NCI-H1048 (cell line): ENCODE measurements around the gene TUBB6.

ENCODE experiments used
- DNase-seq: peaks from one replicate; lab custom pipeline; 2025; lab: John Stamatoyannopoulos, UW

TUBB6 gene

DNA sequence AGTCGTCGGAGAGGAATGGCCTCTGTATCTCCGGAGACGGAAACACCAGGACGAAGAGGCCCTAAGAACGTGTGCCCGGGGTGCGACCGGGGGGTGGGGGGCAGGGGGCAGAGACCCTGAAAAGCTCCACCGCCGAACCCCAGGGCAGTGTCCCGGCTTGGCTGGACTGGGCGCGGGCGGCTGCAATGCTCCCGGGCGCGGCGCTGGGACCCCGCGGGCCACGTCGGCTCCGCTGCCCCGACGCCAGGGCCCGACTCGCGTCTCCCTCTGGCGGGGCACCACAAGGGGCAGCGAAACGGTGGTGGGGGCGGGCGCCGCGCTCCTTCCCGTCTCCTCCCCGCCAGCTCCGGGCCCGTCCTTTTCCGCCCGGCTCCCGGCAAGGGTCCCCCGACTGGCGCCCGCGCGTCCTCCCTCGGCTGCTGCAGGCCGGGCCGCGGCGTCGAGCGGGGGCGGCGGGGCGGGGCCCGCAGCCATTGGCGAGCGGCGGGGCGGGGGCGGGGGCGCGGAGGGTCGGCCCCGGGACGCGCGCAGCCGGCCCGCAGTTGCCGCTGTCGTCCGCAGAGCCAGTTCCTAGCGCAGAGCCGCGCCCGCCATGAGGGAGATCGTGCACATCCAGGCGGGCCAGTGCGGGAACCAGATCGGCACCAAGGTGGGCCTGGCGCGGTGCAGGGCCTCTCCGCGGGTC, at the start of gene TUBB6:
Gene TUBB6, plus strand, starts transcription at position 541 of the 685 bp plus-strand sequence. Its CDS starts 52 bp downstream, at position 593.
- no peak for DNase-seq

DNA sequence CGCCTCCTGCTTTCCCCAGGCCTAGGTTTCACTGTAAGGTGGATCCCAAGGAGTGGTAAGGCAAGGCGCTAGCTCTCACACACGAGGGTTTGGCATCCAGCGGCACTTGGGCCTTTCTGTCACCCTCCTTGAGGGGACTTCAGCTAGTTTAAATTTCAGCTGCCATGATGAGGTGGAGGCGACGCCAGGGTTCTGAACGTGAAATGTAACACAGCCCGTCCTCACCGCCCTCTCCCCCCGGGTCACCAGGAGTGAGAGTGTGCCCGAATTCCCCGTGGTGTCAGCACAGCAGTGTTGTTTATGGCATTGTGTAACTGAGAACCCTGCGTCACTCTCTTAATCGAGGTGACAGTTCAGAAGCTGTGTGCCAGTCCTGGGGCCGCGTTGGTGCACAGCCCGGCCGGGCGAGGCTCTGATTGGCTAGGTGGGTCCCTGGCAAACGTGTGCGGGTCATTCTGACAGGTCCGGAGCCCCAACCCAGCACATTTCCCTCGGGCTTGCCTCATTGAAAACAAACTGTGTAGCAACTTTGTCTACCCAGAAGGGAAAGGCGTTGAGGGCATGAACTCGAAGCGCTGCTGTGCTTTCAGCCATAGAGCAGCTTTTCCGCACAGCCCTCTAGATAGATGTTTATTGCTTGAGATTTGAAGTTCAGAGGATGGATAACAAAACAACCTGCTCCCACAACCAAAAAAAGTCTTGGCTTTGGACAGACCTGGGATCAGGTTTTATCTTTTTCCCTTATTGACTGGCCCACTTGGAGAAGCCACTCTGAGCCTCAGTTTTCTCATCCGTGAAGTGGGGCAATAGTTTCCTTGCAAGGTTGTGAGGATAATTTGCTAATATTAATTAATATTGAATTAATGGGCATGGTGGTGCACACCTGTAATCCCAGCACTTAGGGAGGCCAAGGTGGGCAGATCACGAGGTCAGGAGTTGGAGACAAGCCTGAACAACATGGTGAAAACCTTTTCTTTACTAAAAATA, 49.0 kb upstream of the TUBB6 start:
- DNase-seq, result no peak

DNA sequence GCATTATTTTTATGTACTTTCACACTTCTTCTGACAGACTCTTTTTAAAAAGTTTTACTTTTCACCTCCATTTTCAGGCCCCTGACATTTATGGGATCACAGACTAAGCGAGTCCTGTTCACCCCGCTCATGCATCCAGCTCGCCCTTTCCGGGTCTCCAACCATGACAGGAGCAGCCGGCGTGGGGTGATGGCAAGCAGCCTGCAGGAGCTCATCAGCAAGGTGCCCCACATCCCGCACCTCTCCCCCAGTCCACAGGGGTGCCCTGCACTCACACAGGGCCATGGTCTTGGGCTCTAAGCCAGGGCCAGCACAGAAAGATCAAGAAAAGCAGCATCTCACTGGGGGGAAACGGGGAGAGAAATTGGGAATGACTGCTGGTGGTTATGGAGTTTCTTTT, 45.3 kb upstream of the TUBB6 start:
- no peak for DNase-seq

DNA sequence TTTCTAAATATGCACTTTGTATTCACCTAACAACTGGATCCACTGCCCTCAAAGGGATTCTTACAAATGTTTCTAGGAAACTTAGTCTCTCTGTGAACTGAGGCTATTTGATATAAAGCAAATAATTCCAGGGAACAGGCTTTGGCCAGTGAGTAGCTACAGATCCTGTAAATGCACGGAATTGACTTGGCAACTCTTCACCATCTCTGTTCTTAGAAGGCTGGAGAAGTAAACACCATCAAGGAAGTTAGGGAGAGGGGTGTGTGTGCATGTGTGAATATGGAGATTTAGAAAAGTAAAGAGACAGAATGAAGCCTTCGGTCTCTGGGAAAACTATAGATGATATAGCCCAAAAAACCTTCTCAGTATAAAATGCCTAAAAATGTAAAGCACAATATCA, 43.2 kb upstream of the TUBB6 start:
- no peak for DNase-seq

DNA sequence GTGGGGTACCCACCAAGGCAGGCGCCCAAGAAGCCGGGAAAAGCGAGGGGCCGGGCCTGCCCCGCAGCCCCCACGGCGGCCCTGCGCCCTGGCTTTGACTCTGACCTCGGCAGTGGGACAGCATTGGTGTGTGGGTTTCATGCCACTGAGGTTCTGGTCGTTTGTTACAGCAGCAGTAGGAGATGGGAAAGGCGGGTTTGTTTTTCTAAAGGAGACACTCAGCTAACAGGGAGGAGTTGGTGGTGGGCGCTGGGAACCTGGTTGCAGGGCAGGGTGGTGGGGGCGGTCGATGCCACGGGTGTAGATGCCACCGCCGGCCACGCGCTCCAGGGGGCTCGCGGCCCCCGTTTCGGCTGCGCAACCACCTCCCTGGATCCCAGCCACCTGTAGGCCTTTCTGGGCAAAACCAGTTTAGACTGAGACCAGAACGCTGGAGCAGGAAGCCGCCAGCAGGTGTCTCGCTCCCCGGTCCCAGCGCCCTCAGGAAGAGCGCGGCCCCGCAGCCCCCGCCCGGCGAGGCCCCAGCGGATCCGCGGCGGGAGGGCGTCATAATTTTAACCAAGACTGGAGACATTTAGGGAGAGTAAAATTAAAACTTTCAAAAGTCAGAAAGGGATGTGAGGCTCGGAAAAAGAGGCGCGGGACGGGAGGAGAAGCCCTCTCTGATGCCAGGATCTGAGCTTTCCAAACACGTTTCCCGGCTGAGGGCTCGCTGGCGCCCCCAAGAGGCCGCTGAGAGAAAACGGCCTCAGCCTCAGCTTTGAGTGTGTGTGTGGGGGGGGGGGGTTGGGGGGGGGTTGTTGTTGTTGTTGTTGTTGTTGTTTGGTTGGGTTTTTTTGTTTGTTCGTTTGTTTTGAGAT, 36.4 kb upstream of the TUBB6 start:
- no peak for DNase-seq

DNA sequence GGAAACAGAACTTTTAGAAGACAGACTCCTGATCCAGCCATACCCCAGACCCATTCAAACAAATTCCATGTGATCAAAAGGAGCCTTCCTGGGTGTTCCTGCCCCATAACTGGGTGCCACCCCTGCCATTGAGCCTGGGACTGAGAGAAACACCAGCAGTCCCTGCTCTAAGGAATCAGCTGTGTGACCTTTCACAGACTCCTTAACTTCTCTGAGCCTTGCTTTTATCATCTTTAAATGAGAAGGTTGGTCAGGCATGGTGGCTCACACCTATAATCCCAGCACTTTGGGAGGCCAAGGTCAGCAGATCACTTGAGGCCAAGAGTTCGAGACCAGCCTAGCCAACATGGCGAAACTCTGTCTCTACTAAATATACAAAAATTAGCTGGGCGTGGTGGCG, 33.2 kb upstream of the TUBB6 start:
- no peak for DNase-seq

DNA sequence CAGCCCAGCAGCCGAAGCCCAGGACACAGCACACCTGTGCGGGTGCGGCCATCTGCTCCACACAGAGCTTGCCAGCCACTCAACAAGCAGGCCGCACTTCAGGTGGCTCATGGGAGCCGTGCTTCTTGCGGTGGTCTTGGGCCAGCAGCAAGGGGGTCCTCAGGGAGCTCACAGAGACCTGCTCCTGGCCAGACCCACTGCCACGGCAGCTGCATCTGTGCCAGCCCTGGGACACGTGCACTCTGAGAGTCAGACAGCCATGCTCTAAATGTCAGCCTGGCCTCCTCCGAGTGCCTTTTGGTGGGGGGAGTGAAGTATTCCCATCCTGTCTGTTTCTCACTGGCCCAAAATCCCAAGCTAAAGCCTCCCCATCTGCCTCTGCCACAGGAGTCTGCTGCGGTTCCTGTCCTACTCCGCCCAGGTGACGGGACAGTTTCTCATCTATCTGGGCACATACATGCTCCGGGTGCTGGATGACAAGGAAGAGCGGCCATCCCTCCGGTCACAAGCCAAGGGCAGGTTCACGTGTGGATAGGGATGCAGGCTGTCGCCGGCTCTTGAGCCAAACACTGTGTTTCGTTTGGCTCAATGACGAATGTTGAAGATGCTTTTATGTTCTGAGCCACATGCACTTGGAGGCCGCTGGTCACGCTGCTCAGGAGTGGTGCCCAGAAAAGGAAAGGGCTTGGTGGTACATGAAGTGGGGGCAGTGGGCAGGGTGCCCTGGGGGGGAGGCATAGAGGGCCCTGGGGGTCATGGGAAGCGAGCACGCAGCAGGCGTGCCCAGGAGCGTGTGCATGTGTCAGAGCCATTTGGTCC, 31.1 kb upstream of the TUBB6 start:
- DNase-seq, result no peak

DNA sequence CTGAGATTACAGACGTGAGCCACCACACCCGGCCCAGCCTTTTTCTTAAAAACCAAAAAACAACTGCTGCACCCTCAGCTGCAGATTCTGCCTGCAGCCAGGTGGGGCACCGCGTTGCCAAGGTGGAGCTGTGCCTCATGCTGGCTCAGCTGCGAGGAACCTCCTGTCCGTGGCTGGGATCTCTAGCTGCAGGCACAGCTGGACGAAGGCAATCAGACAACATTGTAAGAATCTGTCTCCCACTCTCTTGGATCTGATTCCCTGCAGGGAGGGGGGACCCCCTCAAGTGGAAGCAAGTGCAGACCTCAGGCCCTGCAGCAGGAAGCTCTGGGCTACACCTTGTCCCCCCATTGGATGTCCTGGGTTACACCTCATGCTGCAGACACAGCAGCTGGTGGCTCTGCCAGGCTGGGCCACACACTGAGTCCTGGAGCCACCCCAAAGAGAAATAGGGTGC, 29.8 kb upstream of the TUBB6 start:
- no peak for DNase-seq

DNA sequence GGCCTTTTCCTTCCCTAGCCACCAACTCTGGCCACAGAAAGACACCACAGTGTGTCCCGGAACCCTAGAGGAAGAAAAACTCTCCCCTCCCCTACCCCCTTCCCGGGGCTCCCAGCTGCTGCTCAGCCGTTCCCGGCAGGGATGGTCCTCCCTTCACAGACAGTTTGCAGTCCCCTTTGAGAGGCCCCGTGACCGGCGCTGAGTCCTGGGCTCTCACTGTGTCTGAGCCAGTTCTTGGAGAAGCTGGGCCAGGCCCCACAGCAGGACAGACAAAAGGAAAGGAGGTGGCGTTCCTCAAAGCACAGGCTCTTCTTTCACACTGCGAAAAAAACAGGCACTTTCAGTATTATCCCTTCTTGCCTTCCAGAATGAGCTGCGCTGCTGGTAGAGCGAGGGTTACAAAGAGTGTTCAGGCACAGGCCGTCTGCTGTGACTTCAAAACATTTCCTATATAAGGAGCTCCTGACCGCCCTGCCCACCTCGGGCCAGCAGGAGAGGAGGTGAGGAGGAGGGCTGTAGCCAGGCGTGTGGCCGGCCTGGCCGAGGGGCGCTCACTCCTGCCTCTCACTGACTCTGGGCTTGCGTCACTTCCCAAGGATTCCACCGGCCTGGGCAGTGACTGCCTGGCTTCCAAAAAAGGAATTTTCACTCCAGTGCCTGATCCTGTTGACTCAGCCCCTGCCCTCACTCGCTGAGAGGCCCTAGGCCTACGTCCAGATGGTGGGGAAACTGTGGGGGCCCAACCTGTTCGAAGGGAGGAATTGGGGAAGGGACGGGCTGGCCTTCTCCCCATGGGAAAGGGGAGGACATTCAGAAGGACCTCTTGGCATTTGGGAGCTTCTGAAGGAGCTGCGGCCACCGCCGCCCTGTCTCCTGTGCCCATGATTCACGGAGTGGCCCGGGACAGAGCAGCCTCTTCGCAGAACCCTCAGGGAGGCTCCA, 29.0 kb upstream of the TUBB6 start:
- DNase-seq, result no peak

DNA sequence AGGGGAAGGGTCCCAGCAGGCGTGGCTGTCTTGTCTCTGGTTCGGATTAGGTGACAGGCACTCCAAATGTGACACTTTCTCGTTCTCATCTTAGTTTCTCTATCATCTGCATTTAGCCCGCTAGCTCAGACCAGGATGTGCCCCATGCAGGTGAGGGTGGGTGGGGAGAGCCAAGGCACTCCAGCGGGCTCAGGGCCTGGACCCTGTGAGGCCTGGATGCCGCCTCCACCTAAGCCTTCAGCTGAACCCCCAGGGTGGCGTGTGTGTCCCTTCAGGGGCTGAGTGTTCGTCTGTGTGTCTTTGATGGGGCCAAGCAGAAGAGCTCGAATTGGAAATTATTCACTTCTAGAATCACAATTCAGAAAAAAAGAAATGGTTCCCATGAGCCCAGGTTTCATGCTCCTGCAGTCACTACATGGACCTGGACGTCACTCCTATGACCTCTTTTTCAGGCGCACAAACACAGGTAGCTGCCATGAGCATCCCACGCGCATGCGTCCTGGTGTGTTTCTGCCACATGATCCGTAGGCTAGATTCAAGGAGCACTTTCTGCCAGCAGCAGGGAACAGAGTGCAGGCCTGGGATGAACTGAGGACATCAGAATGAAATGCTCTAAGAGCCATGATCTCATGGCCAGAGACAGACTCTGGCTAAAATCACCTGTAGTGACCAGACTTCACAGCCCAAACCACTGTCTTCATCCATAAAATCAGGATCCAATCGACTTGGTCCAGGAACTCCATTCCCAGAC, 28.1 kb upstream of the TUBB6 start:
- DNase-seq, result no peak

DNA sequence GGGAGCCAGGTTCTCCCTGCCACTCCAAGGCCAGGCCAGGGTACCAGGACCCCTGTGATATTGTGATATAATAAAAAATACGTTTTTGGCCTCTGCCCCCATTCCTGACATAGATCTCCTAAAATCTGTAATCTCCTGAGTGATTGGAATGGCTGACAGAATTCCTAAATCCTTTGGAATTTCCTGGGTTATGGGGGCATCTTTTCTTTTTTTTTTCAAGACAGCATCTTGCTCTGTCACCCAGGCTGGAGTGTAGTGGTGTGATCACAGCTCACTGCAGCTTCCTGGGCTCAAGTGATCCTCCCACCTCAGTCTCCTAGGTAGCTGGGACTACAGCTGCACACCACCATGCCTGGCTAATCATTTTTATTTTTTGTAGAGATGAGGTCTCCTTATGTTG, 26.2 kb upstream of the TUBB6 start:
- DNase-seq, result no peak

DNA sequence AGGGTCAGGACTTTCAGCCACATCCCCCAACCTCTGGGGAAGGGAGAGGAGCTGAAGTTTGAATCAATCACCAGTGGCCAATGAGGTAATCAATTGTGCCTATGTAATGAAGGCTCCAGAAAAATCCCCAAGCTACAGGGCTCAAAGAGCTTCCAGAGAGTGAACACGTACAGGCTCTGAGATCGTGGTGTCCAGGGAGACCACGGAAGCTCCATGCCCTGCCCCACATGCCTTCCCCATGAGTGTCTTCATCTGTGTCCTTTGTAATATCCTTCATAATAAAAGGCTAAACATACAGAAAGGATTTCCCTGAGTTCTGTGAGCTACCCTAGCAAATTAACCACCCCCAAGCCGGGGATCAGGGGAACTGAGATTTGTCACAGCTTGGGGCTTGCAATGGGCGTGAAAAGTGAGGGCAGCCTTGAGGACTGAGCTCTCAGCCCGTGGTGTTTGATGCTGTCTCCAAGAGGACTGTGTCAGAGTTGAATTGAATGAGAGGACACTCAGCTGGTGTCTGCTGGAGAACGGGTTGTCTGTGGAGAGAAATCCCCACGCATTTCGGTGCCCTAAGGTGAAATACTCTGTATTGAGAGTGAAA, 25.5 kb upstream of the TUBB6 start:
- no peak for DNase-seq

DNA sequence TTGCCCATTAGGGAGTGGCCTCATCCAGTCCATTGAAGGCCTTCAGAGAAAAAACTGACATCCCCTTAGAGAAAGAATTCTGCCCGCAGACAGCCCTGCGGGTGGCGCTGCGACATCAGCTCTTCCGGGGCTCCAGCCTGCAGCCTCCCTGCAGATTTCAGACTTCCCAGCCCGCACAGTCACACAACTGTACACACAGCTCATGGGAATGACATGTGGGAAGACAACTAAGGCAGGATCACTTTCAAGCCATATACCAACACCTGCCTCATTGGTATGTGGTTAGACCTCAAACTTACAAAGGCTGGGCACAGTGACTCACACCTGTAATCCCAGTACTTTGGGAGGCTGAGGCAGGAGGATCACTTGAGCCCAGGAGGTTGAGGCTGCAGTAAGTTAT, 24.8 kb upstream of the TUBB6 start:
- no peak for DNase-seq

DNA sequence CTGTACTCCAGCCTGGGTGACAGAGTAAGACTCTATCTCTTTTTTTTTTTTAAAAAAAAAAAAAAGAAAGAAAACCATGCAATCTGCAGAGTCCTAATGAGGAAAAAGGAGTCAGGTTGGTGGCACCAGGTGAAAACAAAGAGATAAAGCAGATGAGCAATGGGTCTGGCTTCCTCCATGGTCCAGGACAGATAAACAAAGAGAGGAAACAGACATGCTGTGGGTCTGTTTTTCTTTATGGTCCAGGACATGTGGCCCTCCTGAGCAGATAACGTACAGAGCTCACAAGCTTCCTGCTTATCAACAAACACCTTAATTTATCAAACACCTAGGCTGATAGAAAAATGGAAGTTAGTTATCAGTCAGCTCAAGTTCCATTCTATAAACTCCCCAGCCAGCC, 24.4 kb upstream of the TUBB6 start:
- no peak for DNase-seq

DNA sequence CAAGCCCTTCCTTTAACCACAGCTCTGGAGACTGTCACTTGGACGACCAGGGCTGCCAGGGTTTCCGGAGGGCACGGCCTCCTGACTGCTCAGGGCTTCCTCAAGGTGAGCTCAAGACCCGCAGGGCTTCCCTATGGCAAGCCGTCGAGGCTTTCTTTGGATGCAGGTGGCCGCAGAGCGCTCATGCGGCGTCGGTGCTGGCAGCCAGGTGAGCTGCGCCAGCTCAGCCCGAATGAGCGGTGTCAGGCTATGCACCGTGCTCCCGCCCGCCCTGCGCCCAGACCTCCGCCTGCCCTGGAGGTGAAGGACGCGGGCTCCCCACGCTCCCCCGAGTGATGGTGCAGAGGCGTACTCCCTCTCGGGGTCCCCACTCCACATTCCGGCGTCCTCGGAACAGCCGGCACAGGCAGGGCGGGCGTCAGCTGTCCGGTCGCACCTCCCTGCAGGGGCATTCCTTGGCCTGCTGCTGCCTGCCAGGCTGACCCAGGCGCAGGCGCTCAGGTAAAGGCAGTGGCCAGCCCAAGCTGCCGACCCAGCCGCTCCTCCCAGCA, 20.8 kb upstream of the TUBB6 start:
- no peak for DNase-seq

DNA sequence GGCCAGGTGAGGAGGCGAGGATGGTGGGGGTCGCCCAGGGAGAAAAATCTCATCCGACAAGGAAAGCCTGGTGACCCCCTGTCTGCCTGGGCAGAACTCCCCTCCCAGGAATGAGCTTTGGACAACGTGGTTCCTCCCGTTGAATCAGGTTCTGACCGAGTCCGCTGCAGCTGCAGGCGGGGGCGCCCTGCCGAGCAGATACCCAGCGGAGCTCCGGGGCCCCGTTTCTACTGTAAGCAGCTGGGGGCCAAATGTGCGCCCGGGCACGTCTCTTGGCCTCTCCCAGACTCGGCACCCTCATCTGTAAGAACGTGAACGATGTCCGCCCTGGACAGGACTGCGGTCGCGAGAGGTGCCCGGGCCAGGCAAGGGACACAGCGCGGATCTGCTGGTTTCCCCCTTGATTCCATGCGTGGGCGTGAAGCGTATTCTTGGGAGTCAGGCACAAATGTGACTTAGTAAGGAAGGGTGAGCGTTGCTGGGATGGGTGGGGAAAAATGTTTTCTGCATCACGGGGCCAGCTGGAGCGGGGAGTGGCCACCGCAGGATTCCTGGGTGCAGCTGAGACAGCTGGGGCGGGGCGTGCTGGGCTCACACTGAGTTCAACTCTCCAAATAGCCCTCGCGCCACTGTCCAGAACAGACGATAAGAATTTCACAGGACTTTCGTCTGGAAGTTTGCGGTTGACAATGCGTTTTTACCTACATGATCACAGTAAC, 20.2 kb upstream of the TUBB6 start:
- no peak for DNase-seq

DNA sequence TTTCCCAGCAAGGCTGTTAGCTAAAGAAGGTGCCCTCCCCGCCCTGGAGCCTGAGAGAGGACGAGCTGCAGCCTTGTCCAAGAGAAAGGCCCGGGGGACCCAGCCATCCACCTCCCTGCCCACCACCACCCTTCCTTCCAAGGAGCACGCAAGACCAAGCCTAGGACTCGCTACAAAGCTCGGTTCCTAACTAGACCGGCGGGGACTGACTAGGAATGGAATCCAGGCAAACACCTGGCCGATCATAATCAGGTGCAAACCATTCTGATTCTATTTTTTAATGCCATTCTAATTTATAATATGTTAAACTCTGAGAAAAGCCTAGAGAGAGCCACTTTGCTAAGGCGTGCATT, 19.7 kb upstream of the TUBB6 start:
- no peak for DNase-seq

DNA sequence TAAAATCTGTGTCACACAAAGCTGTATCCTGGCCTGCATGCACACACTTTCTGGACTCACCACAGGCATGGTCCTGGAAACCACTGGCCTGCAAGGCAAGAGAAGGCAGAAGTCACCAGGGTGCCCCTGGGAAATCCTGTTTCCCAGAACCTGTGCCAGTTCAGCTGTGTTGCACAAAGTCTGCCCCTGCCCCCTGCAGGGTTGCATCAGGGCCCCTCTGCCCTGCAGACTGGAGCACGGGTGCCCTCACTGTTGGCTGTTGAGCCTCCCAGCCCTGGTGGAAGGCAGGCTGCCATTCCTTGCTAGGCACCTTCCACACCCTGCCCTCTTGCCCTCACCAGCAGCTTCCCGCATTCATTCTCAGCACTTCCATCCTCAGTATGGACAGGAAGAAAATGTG, 18.0 kb upstream of the TUBB6 start:
- no peak for DNase-seq
